Muscle layer of duodenum (tissue), 2 donors: Measurements from ENCODE around the gene PTPRG.

Experiments
- H3K27ac ChIP-seq: one replicate; pipeline ENCODE4 v1.7.0; 2013; ENCODE audit warnings: mild to moderate bottlenecking, low read length
- H3K27me3 ChIP-seq: one replicate; pipeline ENCODE4 v1.7.0; 2013; ENCODE audit warnings: low read depth, mild to moderate bottlenecking, control low read depth, low read length
- H3K36me3 ChIP-seq, 2 donors: one replicate each; pipeline ENCODE4 v1.7.0; 2013; ENCODE audit warnings: low read length in 2 of 2, control low read depth in 1 of 2, mild to moderate bottlenecking in 1 of 2; ENCODE audit not compliant: insufficient read depth in 2 of 2, control insufficient read depth in 1 of 2
- H3K4me1 ChIP-seq, 2 donors: one replicate each; pipeline ENCODE4 v1.7.0; 2013; ENCODE audit warnings: low read length in 2 of 2, mild to moderate bottlenecking in 2 of 2, control low read depth in 1 of 2, moderate library complexity in 1 of 2; ENCODE audit not compliant: insufficient read depth in 2 of 2, control insufficient read depth in 1 of 2
- H3K4me3 ChIP-seq, 2 donors: one replicate each; pipeline ENCODE4 v1.7.0; 2013; ENCODE audit warnings: low read length in 2 of 2, low read depth in 1 of 2, mild to moderate bottlenecking in 1 of 2
- H3K9me3 ChIP-seq, 2 donors: one replicate each; pipeline ENCODE4 v1.7.0; 2013; ENCODE audit warnings: low read length in 2 of 2, control low read depth in 1 of 2, mild to moderate bottlenecking in 1 of 2; ENCODE audit not compliant: control insufficient read depth in 1 of 2
- donor health status: healthy.

The PTPRG gene

GRCh38 chr3:61665987-61666386 lies 104.6 kb downstream of the PTPRG start:
- no peaks in the 10 kb centered on the region for H3K9me3 ChIP-seq
- H3K27ac ChIP-seq: no peak overlapping the region
- no peaks in the 10 kb centered on the region for H3K36me3 ChIP-seq
- H3K4me1 ChIP-seq: peaks cover 0 to 21% of the 10 kb centered on the region in 2 donors
- H3K4me3 ChIP-seq: no peak overlapping the region
- H3K27me3 ChIP-seq: no peaks in the 10 kb centered on the region

- Histone ChIP-seq H3K4me1 (peaks cover 0 to 21% of the 10 kb centered on the region in 2 donors), H3K9me3 (no peaks in the 10 kb centered on the region), H3K27me3 (no peaks in the 10 kb centered on the region), H3K4me3 (no peak overlapping the region), H3K36me3 (no peaks in the 10 kb centered on the region), H3K27ac (no peak overlapping the region)
Measured at GRCh38 chr3:61666615-61667330, 105.4 kb downstream of the PTPRG start.

DNA sequence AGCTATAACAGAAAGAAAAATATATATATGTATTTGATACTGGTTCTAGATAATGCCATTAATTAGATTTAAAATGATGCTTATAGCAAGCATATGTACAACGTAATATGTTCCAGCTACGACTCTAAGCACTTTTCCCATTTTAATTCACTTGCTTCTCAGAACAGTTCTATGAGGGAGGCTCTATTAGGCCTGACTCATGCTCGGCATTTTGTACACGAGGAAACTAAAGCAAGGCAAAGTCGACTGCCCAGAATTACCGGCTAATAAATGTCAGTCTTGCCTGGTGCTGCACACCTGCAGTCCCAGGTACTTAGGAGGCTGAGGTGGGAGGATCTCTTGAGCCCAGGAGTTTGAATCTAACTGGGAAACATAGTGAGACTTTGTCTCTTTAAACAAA lies 106.0 kb downstream of the PTPRG start:
- Histone ChIP-seq H3K27me3 (no peaks in the 10 kb centered on the region), H3K4me1 (peaks cover 0 to 21% of the 10 kb centered on the region in 2 donors), H3K9me3 (no peaks in the 10 kb centered on the region), H3K36me3 (no peaks in the 10 kb centered on the region), H3K27ac (no peak overlapping the region), H3K4me3 (no peak overlapping the region)

DNA sequence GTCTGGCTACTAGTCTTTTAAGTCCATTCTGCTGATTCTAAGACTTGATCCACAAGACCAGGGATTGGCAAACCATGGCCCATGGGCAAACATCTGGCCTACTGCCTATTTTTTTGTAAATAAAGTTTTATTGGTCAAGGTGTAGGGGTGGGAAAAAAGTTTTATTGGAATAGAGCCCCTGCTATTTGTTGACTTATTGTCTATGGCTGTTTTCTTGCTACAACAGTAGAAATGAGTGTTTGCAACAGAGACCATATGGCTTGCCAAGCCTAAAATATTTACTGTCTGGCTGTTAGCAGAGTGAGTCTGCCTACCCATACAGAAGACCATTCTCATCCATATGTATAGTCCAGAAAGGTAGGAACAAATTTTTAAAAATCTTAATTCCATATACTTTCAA lies 106.4 kb downstream of the PTPRG start:
- Histone ChIP-seq H3K4me1 (peaks cover 0 to 21% of the 10 kb centered on the region in 2 donors), H3K9me3 (no peaks in the 10 kb centered on the region), H3K36me3 (no peaks in the 10 kb centered on the region), H3K27ac (no peak overlapping the region), H3K27me3 (no peaks in the 10 kb centered on the region), H3K4me3 (no peak overlapping the region)

GRCh38 chr3:61668317-61668864 lies 107.0 kb downstream of the PTPRG start:
- H3K4me1 ChIP-seq: peaks cover 0 to 21% of the 10 kb centered on the region in 2 donors
- no peaks in the 10 kb centered on the region for H3K36me3 ChIP-seq
- no peaks in the 10 kb centered on the region for H3K27me3 ChIP-seq
- H3K9me3 ChIP-seq: no peaks in the 10 kb centered on the region
- no peak overlapping the region for H3K4me3 ChIP-seq
- no peak overlapping the region for H3K27ac ChIP-seq

DNA sequence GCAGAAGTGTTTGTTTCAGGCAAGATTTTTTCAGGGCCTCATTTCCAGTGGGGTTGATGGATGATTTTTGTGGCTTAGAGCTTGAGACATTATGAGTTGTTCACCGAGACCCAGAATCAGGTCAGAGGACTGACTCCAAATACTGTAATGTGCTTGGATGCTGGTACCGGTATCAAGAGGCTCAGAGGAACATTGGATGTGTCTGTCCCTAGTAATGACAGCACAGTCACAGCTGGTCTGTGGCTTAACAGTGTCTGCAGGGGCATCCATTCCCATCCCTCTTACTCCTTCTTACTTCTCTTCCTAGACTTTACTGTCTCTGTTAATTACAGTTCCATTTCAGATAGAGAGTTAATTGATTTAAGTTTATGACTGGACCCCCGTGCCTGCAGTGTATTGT lies 107.8 kb downstream of the PTPRG start:
- Histone ChIP-seq H3K4me3 (no peak overlapping the region), H3K9me3 (no peaks in the 10 kb centered on the region), H3K36me3 (no peaks in the 10 kb centered on the region), H3K4me1 (peaks cover 0 to 15% of the 10 kb centered on the region in 2 donors), H3K27ac (no peak overlapping the region), H3K27me3 (no peaks in the 10 kb centered on the region)

- Histone ChIP-seq H3K4me3 (no peak overlapping the region), H3K4me1 (peaks cover 0 to 13% of the 10 kb centered on the region in 2 donors), H3K27ac (no peak overlapping the region), H3K9me3 (no peaks in the 10 kb centered on the region), H3K27me3 (no peaks in the 10 kb centered on the region), H3K36me3 (no peaks in the 10 kb centered on the region)
Measured at GRCh38 chr3:61669668-61670299, 108.4 kb downstream of the PTPRG start.

DNA sequence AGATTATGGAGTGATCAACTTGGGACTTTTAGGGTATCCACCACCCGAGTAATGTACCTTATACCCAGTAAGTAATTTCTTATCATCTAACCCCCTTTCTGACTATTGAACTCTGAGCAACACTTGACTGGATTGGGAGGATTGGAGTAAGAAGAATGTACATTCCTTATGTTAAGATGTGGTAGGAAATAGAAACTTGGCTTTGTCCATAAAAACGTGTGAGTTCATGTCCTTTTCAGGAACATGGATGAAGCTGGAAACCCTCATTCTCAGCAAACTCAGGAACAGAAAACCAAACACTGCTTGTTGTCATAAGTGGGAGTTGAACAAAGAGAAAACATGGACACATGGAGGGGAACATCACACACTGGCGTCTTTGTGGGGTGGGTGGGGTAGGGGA lies 112.3 kb downstream of the PTPRG start:
- Histone ChIP-seq H3K27ac (no peak overlapping the region), H3K4me1 (peaks cover 0 to 9% of the 10 kb centered on the region in 2 donors), H3K36me3 (no peaks in the 10 kb centered on the region), H3K9me3 (no peaks in the 10 kb centered on the region), H3K27me3 (no peaks in the 10 kb centered on the region), H3K4me3 (no peak overlapping the region)

DNA sequence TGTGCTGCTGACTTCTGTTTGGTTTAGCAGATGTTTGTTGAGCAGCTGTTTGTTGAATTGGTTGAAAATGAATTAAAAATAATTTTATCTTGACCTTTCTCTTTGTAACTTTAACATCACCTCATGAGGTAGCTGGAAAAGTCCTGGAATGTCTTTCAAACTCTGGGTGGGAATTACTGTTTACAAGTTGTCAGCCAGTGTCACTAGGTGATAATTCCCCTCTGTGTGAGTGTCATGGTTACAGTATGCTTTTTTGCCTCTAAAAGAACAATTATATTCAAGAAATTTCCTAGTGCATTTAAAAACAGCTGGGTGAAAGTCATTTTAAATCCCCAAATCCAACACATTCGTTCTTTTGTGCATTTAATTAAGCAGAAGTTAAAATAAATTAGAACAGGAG lies 113.2 kb downstream of the PTPRG start:
- Histone ChIP-seq H3K27me3 (no peaks in the 10 kb centered on the region), H3K9me3 (no peaks in the 10 kb centered on the region), H3K27ac (no peak overlapping the region), H3K36me3 (no peaks in the 10 kb centered on the region), H3K4me1 (no peaks in the 10 kb centered on the region), H3K4me3 (no peak overlapping the region)

GRCh38 chr3:61679026-61679425 lies 117.7 kb downstream of the PTPRG start:
- Histone ChIP-seq H3K27ac (no peak overlapping the region), H3K27me3 (no peaks in the 10 kb centered on the region), H3K4me3 (no peak overlapping the region), H3K4me1 (no peaks in the 10 kb centered on the region), H3K36me3 (no peaks in the 10 kb centered on the region), H3K9me3 (no peaks in the 10 kb centered on the region)

- no peak overlapping the region for H3K27ac ChIP-seq
- no peaks in the 10 kb centered on the region for H3K27me3 ChIP-seq
- H3K9me3 ChIP-seq: no peaks in the 10 kb centered on the region
- peaks cover 0 to under 1% of the 10 kb centered on the region in 2 donors for H3K4me1 ChIP-seq
- no peak overlapping the region for H3K4me3 ChIP-seq
- no peaks in the 10 kb centered on the region for H3K36me3 ChIP-seq
Measured at GRCh38 chr3:61680617-61681016, 119.2 kb downstream of the PTPRG start.
